ENCODE results near the gene POTEH.
"Not testable (repeated sequence)": the region's sequence is repeated elsewhere in the genome, so short reads cannot be mapped to it uniquely, and the experiment has no call there.

Gene POTEH

DNA sequence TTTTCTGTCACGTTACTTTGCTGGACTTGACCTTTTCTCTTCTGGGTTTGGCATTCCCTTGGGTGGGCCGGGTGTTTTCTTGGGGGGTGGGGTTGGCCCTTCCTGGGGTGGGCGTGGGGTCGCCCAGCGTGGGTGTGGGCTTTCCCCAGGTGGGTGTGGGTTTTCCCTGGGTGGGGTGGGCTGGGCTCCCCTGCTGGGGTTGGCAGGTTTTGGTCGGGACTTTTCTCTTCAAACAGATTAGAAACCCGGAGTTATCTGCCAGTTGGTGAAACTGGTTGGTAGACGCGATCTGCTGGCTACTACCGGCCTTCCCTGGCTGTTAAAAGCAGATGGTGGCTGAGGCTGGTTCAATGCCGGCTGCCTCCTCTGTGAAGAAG lies at the start of gene POTEH:
Gene POTEH, plus strand, starts transcription at position 278 of the 377 bp plus-strand sequence. Its CDS starts 52 bp downstream, at position 330.
- H3K9me3 Mint-ChIP-seq; ATAC-seq; DNase-seq; H3K4me3 Mint-ChIP-seq; H3K27ac Mint-ChIP-seq; H3K27me3 Mint-ChIP-seq; H3K36me3 Mint-ChIP-seq (ENCODE audit: low read depth); H3K4me1 Mint-ChIP-seq: not testable (repeated sequence)

DNA sequence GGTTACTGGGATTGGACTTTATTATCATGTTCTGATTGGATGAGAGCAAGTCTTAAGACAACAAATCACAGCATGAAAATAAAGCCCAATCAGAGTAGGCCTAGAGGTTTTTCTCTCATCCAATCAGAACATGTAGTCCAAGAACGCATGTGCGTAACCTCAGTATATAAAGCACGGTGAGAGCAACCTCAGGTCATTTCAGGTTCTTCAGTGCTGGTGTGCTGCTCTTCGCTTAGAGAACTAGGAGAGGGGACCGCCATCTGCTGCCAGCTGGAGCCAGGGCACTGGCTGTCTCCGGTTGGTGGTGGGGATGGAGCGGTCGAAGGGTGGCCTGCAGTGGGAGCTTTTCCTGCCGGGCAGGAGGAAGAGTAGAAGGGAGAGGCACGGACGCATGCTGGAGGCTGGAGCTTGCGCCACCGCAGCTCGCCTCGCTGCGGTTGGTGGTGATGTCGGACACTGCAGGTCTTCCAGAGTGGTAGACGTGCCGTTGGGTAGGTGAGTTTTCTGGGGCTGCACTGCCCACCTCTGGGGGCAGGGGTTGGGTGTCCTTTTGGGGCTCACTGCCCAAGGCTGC lies 47.5 kb upstream of the POTEH start:
- H3K27me3 Mint-ChIP-seq; H3K4me3 Mint-ChIP-seq; H3K9me3 Mint-ChIP-seq; H3K27ac Mint-ChIP-seq; ATAC-seq; H3K36me3 Mint-ChIP-seq (ENCODE audit: low read depth); DNase-seq; H3K4me1 Mint-ChIP-seq: not testable (repeated sequence)

DNA sequence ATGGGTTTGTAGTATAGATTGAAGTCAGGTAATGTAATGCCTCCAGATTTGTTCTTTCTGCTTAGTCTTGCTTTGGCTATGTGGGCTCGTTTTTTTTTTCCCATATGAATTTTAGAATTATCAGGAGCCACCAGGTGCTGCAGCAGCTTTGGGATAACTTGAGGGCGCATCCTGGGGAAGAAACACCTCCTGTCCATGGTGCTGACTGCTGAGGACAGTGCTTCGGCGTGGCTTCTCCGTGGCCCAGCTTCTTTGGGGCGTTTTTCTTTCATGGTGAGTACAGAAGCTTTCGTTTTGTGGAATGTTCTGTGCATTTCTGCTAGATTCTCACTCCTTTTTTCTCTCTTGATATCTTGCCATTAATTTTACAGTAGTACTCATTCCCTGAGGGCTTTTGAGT lies 37.9 kb upstream of the POTEH start:
- H3K27ac Mint-ChIP-seq; H3K4me3 Mint-ChIP-seq; H3K9me3 Mint-ChIP-seq; H3K36me3 Mint-ChIP-seq (ENCODE audit: low read depth); DNase-seq; H3K27me3 Mint-ChIP-seq; ATAC-seq; H3K4me1 Mint-ChIP-seq: not testable (repeated sequence)

- DNase-seq; H3K27ac Mint-ChIP-seq; ATAC-seq; H3K4me1 Mint-ChIP-seq; H3K27me3 Mint-ChIP-seq; H3K4me3 Mint-ChIP-seq; H3K9me3 Mint-ChIP-seq; H3K36me3 Mint-ChIP-seq (ENCODE audit: low read depth): not testable (repeated sequence)
These were observed 37.1 kb upstream of the POTEH start for GRCh38 chr22:15652738-15653137.

GRCh38 chr22:15653241-15653640 lies 36.6 kb upstream of the POTEH start:
- H3K9me3 Mint-ChIP-seq; H3K36me3 Mint-ChIP-seq (ENCODE audit: low read depth); H3K27me3 Mint-ChIP-seq; H3K27ac Mint-ChIP-seq; H3K4me3 Mint-ChIP-seq; DNase-seq; ATAC-seq; H3K4me1 Mint-ChIP-seq: not testable (repeated sequence)

GRCh38 chr22:15661102-15661501 lies 28.7 kb upstream of the POTEH start:
- H3K4me1 Mint-ChIP-seq; DNase-seq; H3K27me3 Mint-ChIP-seq; ATAC-seq; H3K36me3 Mint-ChIP-seq (ENCODE audit: low read depth); H3K27ac Mint-ChIP-seq; H3K9me3 Mint-ChIP-seq; H3K4me3 Mint-ChIP-seq: not testable (repeated sequence)

DNA sequence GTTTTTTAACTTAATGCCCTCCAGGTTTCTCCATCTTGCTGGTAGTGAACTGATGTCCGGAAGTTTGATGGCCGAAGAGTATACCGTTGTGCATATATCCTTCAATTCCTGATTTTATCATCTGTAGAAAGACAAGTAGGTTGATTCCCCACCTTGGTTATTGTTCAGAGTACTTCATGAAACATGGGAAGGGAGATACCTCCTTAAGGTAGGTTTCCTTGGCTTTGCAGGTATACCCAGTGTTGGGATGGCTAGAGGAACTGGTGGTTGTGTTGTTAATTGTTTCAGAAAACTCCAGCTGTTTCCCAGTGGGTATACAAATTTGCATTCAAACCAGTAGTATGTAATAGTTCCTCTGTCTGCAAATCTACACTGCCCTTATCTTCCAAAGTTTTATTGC lies 25.1 kb upstream of the POTEH start:
- H3K27me3 Mint-ChIP-seq; H3K4me1 Mint-ChIP-seq; H3K9me3 Mint-ChIP-seq; H3K4me3 Mint-ChIP-seq; H3K27ac Mint-ChIP-seq; H3K36me3 Mint-ChIP-seq (ENCODE audit: low read depth); DNase-seq: not testable (repeated sequence)
- ATAC-seq = peak; percentile 10

GRCh38 chr22:15665478-15665877 lies 24.3 kb upstream of the POTEH start:
- not testable (repeated sequence) for H3K4me3 Mint-ChIP-seq; H3K9me3 Mint-ChIP-seq; H3K4me1 Mint-ChIP-seq; DNase-seq; ATAC-seq; H3K27me3 Mint-ChIP-seq; H3K27ac Mint-ChIP-seq; H3K36me3 Mint-ChIP-seq (ENCODE audit: low read depth)

DNA sequence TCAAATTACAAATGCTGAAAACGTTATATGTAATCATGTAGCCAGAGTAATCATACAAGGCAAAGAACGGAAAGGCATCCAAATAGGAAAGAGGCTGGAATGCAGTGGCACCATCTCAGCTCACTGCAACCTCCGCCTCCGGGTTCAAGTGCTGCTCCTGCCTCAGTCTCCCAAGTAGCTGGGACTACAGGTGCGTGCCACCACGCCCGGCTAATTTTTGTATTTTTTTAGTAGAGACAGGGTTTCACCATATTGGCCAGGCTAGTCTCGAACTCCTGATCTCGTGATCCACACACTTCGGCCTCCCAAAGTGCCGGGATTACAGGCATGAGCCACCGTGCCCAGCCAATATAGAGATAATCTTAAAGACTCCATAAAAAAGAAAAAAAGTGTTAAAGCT lies 20.4 kb upstream of the POTEH start:
- H3K36me3 Mint-ChIP-seq (ENCODE audit: low read depth); H3K9me3 Mint-ChIP-seq; H3K4me3 Mint-ChIP-seq; ATAC-seq; H3K4me1 Mint-ChIP-seq; DNase-seq; H3K27me3 Mint-ChIP-seq; H3K27ac Mint-ChIP-seq: not testable (repeated sequence)

DNA sequence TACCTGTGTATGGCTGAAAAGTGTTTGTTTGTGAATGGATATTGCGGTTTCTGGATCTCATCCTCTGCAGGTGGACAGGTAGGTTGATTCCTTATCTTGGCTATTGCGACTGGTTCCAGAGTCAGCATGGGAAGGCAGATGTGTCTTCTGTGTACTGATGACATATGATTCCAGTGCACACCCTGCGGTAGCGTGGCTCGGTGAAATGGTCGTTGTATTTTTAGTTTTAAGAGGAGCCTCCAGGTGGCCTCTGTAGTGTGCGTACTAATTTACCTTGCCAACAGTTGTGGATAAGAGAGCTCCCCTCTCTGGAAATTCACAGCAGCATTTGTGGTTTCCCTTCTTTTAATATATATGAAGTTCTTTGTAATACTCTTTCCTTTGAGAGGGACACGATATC lies 10.1 kb upstream of the POTEH start:
- DNase-seq; H3K27me3 Mint-ChIP-seq; H3K36me3 Mint-ChIP-seq (ENCODE audit: low read depth); H3K4me3 Mint-ChIP-seq; H3K4me1 Mint-ChIP-seq; H3K27ac Mint-ChIP-seq; ATAC-seq; H3K9me3 Mint-ChIP-seq: not testable (repeated sequence)

DNA sequence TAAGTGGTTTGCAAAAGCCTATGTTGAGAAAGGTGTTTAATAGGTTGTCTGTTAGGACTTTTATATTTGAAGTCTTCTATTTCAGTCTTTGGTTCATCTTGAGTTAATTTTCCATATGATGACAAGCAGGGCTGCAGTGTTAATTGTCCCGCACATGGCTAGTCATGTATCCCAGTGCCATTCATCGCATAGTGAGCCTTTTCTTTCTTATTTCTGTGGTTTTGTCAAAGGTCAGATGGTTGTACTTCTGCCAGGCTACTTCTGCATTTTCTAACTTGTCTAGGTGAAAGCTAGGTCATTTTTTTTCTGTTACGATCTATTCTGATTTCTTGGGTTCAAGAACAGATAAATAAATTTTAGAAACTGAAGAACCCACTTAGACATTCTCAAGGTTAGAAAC lies 5.7 kb upstream of the POTEH start:
- not testable (repeated sequence) for H3K4me3 Mint-ChIP-seq; H3K36me3 Mint-ChIP-seq (ENCODE audit: low read depth); H3K9me3 Mint-ChIP-seq; H3K4me1 Mint-ChIP-seq; DNase-seq; ATAC-seq; H3K27me3 Mint-ChIP-seq; H3K27ac Mint-ChIP-seq

DNA sequence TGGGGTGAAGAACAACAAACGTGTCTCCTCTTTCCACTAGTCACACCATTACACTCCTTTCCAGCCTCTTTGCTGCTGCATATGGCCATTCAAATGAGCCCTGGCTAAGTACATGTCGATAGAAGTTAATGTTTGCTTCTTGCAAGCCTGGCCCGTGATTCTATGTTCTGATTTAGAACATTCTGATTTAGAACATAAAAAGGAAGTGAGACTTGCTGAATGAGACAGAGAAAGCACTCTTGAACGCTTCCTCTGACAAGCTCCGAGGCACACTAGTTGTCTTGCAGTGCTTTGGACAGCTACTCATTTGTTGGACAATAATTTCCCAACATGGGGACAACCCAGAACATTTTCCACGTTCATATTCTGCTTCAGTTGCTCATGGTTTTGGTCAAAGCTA lies 5.1 kb upstream of the POTEH start:
- not testable (repeated sequence) for H3K9me3 Mint-ChIP-seq; H3K4me1 Mint-ChIP-seq; DNase-seq; H3K27ac Mint-ChIP-seq; ATAC-seq; H3K36me3 Mint-ChIP-seq (ENCODE audit: low read depth); H3K4me3 Mint-ChIP-seq; H3K27me3 Mint-ChIP-seq

- not testable (repeated sequence) for H3K27me3 Mint-ChIP-seq; H3K36me3 Mint-ChIP-seq (ENCODE audit: low read depth)
These were observed 4.2 kb upstream of the POTEH start for GRCh38 chr22:15685641-15686040.

GRCh38 chr22:15687086-15687485 lies 2.7 kb upstream of the POTEH start:
- not testable (repeated sequence) for H3K27ac Mint-ChIP-seq; H3K9me3 Mint-ChIP-seq; H3K36me3 Mint-ChIP-seq (ENCODE audit: low read depth); DNase-seq; H3K4me1 Mint-ChIP-seq; H3K4me3 Mint-ChIP-seq; H3K27me3 Mint-ChIP-seq; ATAC-seq

More at GRCh38 chr22:15685641-15686040, 4.2 kb upstream of the POTEH start:
- H3K27ac Mint-ChIP-seq, DNase-seq, H3K4me3 Mint-ChIP-seq, H3K9me3 Mint-ChIP-seq, H3K4me1 Mint-ChIP-seq: not testable (repeated sequence)
- peak; percentile 45 for ATAC-seq

GRCh38 chr22:15687676-15688075 lies 2.1 kb upstream of the POTEH start:
- H3K36me3 Mint-ChIP-seq (ENCODE audit: low read depth); H3K27ac Mint-ChIP-seq; H3K4me3 Mint-ChIP-seq; DNase-seq; H3K27me3 Mint-ChIP-seq; H3K4me1 Mint-ChIP-seq; ATAC-seq; H3K9me3 Mint-ChIP-seq: not testable (repeated sequence)

GRCh38 chr22:15688090-15688489 lies 1.7 kb upstream of the POTEH start:
- DNase-seq; H3K4me1 Mint-ChIP-seq; H3K27me3 Mint-ChIP-seq; H3K4me3 Mint-ChIP-seq; H3K27ac Mint-ChIP-seq; ATAC-seq; H3K36me3 Mint-ChIP-seq (ENCODE audit: low read depth); H3K9me3 Mint-ChIP-seq: not testable (repeated sequence)

Measured in activated naive CD8-positive, alpha-beta T cell treated with anti-CD3 and anti-CD28 coated beads, Interleukin-2, amount 50 U/mL, for 24 hours (primary cell).